ENCODE results near the gene LPCAT1.

- no peak for TF ChIP-seq CTCF (IDR thresholded peaks at IDR 0.05)
- TF ChIP-seq EZH2 (IDR thresholded peaks at IDR 0.05) = no peak
These were observed 47.4 kb downstream of the LPCAT1 start for GRCh38 chr5:1476181-1476966.

Data from neural progenitor cell (in vitro differentiated cells).